IPS-15b (cell line): Measurements from ENCODE around the gene SEC61A2.

Experiments used
- H3K27me3 ChIP-seq: one replicate; pipeline ENCODE4 v1.6.1; 2013; ENCODE audit warnings: low read length; ENCODE audit not compliant: control insufficient read depth, insufficient read depth
- H3K36me3 ChIP-seq: one replicate; pipeline ENCODE4 v1.6.1; 2013; ENCODE audit warnings: low read length; ENCODE audit not compliant: control insufficient read depth, insufficient read depth
- H3K4me1 ChIP-seq: one replicate; pipeline ENCODE4 v1.6.1; 2013; ENCODE audit warnings: mild to moderate bottlenecking, low read length; ENCODE audit not compliant: control insufficient read depth, insufficient read depth
- H3K4me3 ChIP-seq: one replicate; pipeline ENCODE4 v1.5.1; 2013; ENCODE audit warnings: low read depth, low read length
- H3K9ac ChIP-seq: one replicate; pipeline ENCODE4 v1.6.1; 2013; ENCODE audit warnings: low read depth, mild to moderate bottlenecking, low read length
- H3K9me3 ChIP-seq: one replicate; pipeline ENCODE4 v1.6.1; 2013; ENCODE audit warnings: mild to moderate bottlenecking, low read length; ENCODE audit not compliant: control insufficient read depth, insufficient read depth

The SEC61A2 gene

GRCh38 chr10:12188656-12189055 is 59.2 kb downstream of the SEC61A2 start:
- H3K36me3 ChIP-seq = peaks cover 7% of the 10 kb centered on the region
- no peaks in the 10 kb centered on the region for H3K9me3 ChIP-seq
- no peak overlapping the region for H3K4me3 ChIP-seq
- H3K9ac ChIP-seq = no peak overlapping the region
- H3K27me3 ChIP-seq = no peaks in the 10 kb centered on the region
- H3K4me1 ChIP-seq = peaks cover 5% of the 10 kb centered on the region

GRCh38 chr10:12189426-12189825 is 59.9 kb downstream of the SEC61A2 start:
- Histone ChIP-seq H3K4me1 (peaks cover 5% of the 10 kb centered on the region), H3K27me3 (no peaks in the 10 kb centered on the region), H3K36me3 (peaks cover 7% of the 10 kb centered on the region), H3K9ac (no peak overlapping the region), H3K4me3 (no peak overlapping the region), H3K9me3 (no peaks in the 10 kb centered on the region)

GRCh38 chr10:12191715-12192114 is 62.2 kb downstream of the SEC61A2 start:
- H3K9me3 ChIP-seq = no peaks in the 10 kb centered on the region
- H3K4me3 ChIP-seq = no peak overlapping the region
- H3K9ac ChIP-seq = no peak overlapping the region
- H3K36me3 ChIP-seq = peaks cover 2% of the 10 kb centered on the region
- peaks cover 5% of the 10 kb centered on the region for H3K4me1 ChIP-seq
- no peaks in the 10 kb centered on the region for H3K27me3 ChIP-seq

DNA sequence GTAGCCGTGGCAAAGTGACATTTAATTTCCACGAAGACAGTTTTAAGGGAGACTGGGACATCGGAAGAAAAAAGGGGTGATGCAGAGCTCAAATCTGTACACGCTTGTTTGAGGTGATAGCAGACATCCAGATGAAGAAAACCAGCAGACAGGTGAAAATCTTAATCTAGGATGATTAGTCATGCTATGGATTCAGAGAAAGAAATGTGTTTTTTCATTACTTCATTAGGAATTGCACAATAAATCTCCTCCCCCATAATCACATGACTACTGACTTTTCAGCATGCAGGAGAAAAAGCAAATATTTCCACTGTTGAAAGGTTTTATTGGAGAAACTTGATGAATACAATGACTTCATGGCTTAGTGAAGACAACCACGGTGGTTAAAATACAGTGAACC is 63.7 kb downstream of the SEC61A2 start:
- Histone ChIP-seq H3K36me3 (peaks cover 1% of the 10 kb centered on the region), H3K9me3 (no peaks in the 10 kb centered on the region), H3K4me1 (peaks cover 5% of the 10 kb centered on the region), H3K4me3 (no peak overlapping the region), H3K9ac (no peak overlapping the region), H3K27me3 (no peaks in the 10 kb centered on the region)

DNA sequence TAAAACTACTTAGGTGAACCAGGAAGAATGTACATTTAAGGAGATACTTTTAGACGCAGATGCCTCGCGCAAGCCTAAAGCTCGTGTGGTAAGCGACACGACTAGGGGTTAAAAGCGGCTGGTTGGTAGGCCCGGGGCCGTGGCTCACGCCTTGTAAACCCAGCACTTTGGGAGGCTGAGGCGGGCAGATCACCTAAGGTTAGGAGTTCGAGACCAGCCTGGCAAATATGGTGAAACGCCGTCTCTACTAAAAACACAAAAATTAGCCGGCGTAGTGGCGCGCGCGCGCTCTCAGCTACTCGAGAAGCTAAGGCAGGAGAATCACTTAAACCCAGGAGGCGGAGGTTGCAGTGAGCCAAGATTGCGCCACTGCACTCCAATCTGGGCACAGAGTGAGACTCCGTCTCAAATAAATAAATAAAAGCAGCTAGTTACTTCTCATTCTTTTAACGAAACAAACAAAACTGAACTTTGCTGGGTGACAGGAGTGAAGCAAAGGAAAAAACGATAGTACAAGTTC is 65.3 kb downstream of the SEC61A2 start:
- H3K4me3 ChIP-seq = peak overlapping the region; percentile 86
- H3K27me3 ChIP-seq = no peaks in the 10 kb centered on the region
- H3K9ac ChIP-seq = peak overlapping the region; percentile 86
- no peaks in the 10 kb centered on the region for H3K9me3 ChIP-seq
- no peaks in the 10 kb centered on the region for H3K36me3 ChIP-seq
- H3K4me1 ChIP-seq = peaks cover 3% of the 10 kb centered on the region

- Histone ChIP-seq H3K27me3 (no peaks in the 10 kb centered on the region), H3K9ac (peak overlapping the region; percentile 86), H3K36me3 (no peaks in the 10 kb centered on the region), H3K4me3 (peak overlapping the region; percentile 86), H3K4me1 (peaks cover 3% of the 10 kb centered on the region), H3K9me3 (no peaks in the 10 kb centered on the region)
Measured at GRCh38 chr10:12195281-12195602, 65.8 kb downstream of the SEC61A2 start.

GRCh38 chr10:12195603-12196506 is 66.4 kb downstream of the SEC61A2 start, which contains the start of the genes CDC123 and NUDT5:
CDC123 (plus strand) TSS chr10:12196188; CDS start chr10:12196246, 58 bp downstream.
NUDT5 (minus strand) TSS chr10:12195891; CDS start chr10:12186291, 9,600 bp downstream.
- H3K36me3 ChIP-seq = no peaks in the 10 kb centered on the region
- H3K9me3 ChIP-seq = no peaks in the 10 kb centered on the region
- H3K27me3 ChIP-seq = no peaks in the 10 kb centered on the region
- peaks cover 3% of the 10 kb centered on the region for H3K4me1 ChIP-seq
- peak within 1 kb of the TSS; percentile 86 for H3K9ac ChIP-seq
- peak within 1 kb of the TSS; percentile 86 for H3K4me3 ChIP-seq

GRCh38 chr10:12196531-12197211 is 67.2 kb downstream of the SEC61A2 start:
- peaks cover 3% of the 10 kb centered on the region for H3K4me1 ChIP-seq
- H3K9me3 ChIP-seq = no peaks in the 10 kb centered on the region
- peak overlapping the region; percentile 86 for H3K4me3 ChIP-seq
- H3K27me3 ChIP-seq = no peaks in the 10 kb centered on the region
- peak overlapping the region; percentile 71 for H3K9ac ChIP-seq
- H3K36me3 ChIP-seq = no peaks in the 10 kb centered on the region

DNA sequence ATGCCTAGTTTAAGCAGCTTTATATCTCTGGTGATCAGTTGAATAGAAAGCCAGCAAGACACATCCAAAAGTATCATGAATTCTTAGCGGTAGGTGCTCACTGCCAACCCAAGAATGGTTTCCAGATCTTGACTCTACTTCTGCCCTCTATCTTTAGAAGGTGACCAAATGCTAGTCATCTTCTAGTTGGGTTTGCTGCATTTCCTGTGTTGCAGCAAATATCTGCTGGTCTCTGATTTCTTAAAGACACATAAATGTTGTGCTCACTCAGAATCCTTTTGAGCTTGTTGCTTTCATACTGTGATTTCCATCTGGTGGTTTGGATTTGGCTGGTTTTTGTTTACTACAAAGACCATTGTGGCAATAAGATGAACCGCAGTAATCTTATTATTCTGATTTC is 68.7 kb downstream of the SEC61A2 start:
- H3K4me1 ChIP-seq = peaks cover 3% of the 10 kb centered on the region
- peaks cover 5% of the 10 kb centered on the region for H3K36me3 ChIP-seq
- H3K27me3 ChIP-seq = no peaks in the 10 kb centered on the region
- H3K4me3 ChIP-seq = no peak overlapping the region
- H3K9ac ChIP-seq = no peak overlapping the region
- no peaks in the 10 kb centered on the region for H3K9me3 ChIP-seq

- Histone ChIP-seq H3K4me1 (peaks cover 3% of the 10 kb centered on the region), H3K4me3 (no peak overlapping the region), H3K9ac (no peak overlapping the region), H3K9me3 (no peaks in the 10 kb centered on the region), H3K27me3 (no peaks in the 10 kb centered on the region), H3K36me3 (peaks cover 5% of the 10 kb centered on the region)
Measured at GRCh38 chr10:12200850-12201249, 71.4 kb downstream of the SEC61A2 start.

- H3K9me3 ChIP-seq = no peaks in the 10 kb centered on the region
- H3K36me3 ChIP-seq = peaks cover 5% of the 10 kb centered on the region
- no peaks in the 10 kb centered on the region for H3K27me3 ChIP-seq
- H3K9ac ChIP-seq = no peak overlapping the region
- H3K4me1 ChIP-seq = peaks cover 3% of the 10 kb centered on the region
- no peak overlapping the region for H3K4me3 ChIP-seq
Measured at GRCh38 chr10:12201543-12201942, 72.1 kb downstream of the SEC61A2 start.
